ENCODE data around the gene PPP1R14B. TPM values are rescaled to one million over a fixed set of nuclear protein-coding genes. Genes with fewer than 3 reads are reported as not detected.

The PPP1R14B gene
- total RNA-seq, 2 experiments from 2014 or later, result 238 to 242 TPM

GRCh38 chr11:64233913-64234586 lies 12.7 kb downstream of the PPP1R14B start, which contains the start of gene VEGFB:
VEGFB (plus strand) TSS chr11:64234584; CDS start chr11:64234834, 250 bp downstream.
- Mint-ChIP-seq H3K9me3 (no peaks in the 10 kb centered on the region), H3K27me3 (no peaks in the 10 kb centered on the region), H3K27ac (peak within 1 kb of the TSS; percentile 35), H3K4me1 (ENCODE audit: low read depth) (peaks cover 30% of the 10 kb centered on the region), H3K36me3 (peaks cover 6% of the 10 kb centered on the region), H3K4me3 (peak within 1 kb of the TSS; percentile 83)
- peak; percentile 74 for DNase-seq
- intact Hi-C loops (cut with micrococcal nuclease), result no loop called here
- ChIA-PET POLR2A (interaction anchor here (0.5 kb wide), 1 partner anchor 13 kb away, joined by 3 read pairs; the partner anchor contains the start of gene PPP1R14B), CTCF (interaction anchor here (0.7 to 3.4 kb wide), 4 partner anchors 8 to 67 kb away, joined by 3 to 14 read pairs (median 4); partner anchors contain the start of genes CATSPERZ, NUDT22 and TRPT1)

GRCh38 chr11:64232967-64233315 lies 13.8 kb downstream of the PPP1R14B start:
- no peak for DNase-seq
- intact Hi-C loops (cut with micrococcal nuclease), result no loop called here
- Mint-ChIP-seq H3K27me3 (no peaks in the 10 kb centered on the region), H3K36me3 (peaks cover 6% of the 10 kb centered on the region), H3K4me3 (no peak overlapping the region), H3K27ac (no peak overlapping the region), H3K9me3 (no peaks in the 10 kb centered on the region), H3K4me1 (ENCODE audit: low read depth) (peaks cover 32% of the 10 kb centered on the region)
- ChIA-PET CTCF (interaction anchor here (0.7 to 3.4 kb wide), 4 partner anchors 19 to 46 kb away, joined by 3 to 14 read pairs (median 3); no protein-coding TSS in a partner anchor), POLR2A (interaction anchor here (1.6 to 2.0 kb wide), 2 partner anchors 8 to 26 kb away, joined by 5 to 10 read pairs; partner anchors contain the start of genes FERMT3 and FKBP2)

GRCh38 chr11:64232182-64232966 lies 14.4 kb downstream of the PPP1R14B start:
- Mint-ChIP-seq H3K4me1 (ENCODE audit: low read depth) (peaks cover 36% of the 10 kb centered on the region), H3K36me3 (peaks cover 8% of the 10 kb centered on the region), H3K27ac (no peak overlapping the region), H3K9me3 (no peaks in the 10 kb centered on the region), H3K27me3 (no peaks in the 10 kb centered on the region), H3K4me3 (peak overlapping the region; percentile 79)
- intact Hi-C loops (cut with micrococcal nuclease), result no loop called here
- ChIA-PET POLR2A (interaction anchor here (1.6 to 2.0 kb wide), 2 partner anchors 9 to 25 kb away, joined by 5 to 10 read pairs; partner anchors contain the start of genes FERMT3 and FKBP2), CTCF (interaction anchor here (0.7 to 3.4 kb wide), 5 partner anchors 20 to 232 kb away, joined by 3 to 14 read pairs (median 3); no protein-coding TSS in a partner anchor)
- no peak for DNase-seq

GRCh38 chr11:64231546-64231945 lies 15.2 kb downstream of the PPP1R14B start:
- no peak for DNase-seq
- Mint-ChIP-seq H3K36me3 (peaks cover 7% of the 10 kb centered on the region), H3K9me3 (no peaks in the 10 kb centered on the region), H3K4me3 (peak overlapping the region; percentile 79), H3K27ac (no peak overlapping the region), H3K4me1 (ENCODE audit: low read depth) (peaks cover 40% of the 10 kb centered on the region), H3K27me3 (no peaks in the 10 kb centered on the region)
- CTCF ChIA-PET, result interaction anchor here (0.8 kb wide), 1 partner anchor 231 kb away, joined by 3 read pairs; no protein-coding TSS in a partner anchor
- intact Hi-C loops (cut with micrococcal nuclease), result no loop called here
- POLR2A ChIA-PET, result interaction anchor here (2.0 kb wide), 1 partner anchor 25 kb away, joined by 10 read pairs; the partner anchor contains the start of gene FERMT3

GRCh38 chr11:64230985-64231365 lies 15.8 kb downstream of the PPP1R14B start:
- POLR2A ChIA-PET, result no interaction called here
- DNase-seq, result no peak

GRCh38 chr11:64230171-64230984 lies 16.4 kb downstream of the PPP1R14B start, which contains the start of gene DNAJC4:
DNAJC4 (plus strand) TSS chr11:64230548; CDS start chr11:64230855, 307 bp downstream.
- CTCF ChIA-PET, result no interaction called here

More at GRCh38 chr11:64230985-64231365, 15.8 kb downstream of the PPP1R14B start:
- peaks cover 38% of the 10 kb centered on the region for H3K4me1 Mint-ChIP-seq (ENCODE audit: low read depth)
- H3K27me3 Mint-ChIP-seq, result no peaks in the 10 kb centered on the region
- intact Hi-C loops (cut with micrococcal nuclease), result loop anchor here (1.0 kb wide), 2 partner anchors 10 to 24 kb away; partner anchors contain the start of gene FKBP2
- H3K27ac Mint-ChIP-seq, result peak overlapping the region; percentile 80
- H3K9me3 Mint-ChIP-seq, result no peaks in the 10 kb centered on the region
- H3K4me3 Mint-ChIP-seq, result peak overlapping the region; percentile 79
- peaks cover 7% of the 10 kb centered on the region for H3K36me3 Mint-ChIP-seq
- CTCF ChIA-PET, result no interaction called here

GRCh38 chr11:64229744-64230170 lies 17.0 kb downstream of the PPP1R14B start:
- CTCF ChIA-PET, result no interaction called here
- Mint-ChIP-seq H3K9me3 (no peaks in the 10 kb centered on the region), H3K4me3 (peak overlapping the region; percentile 79), H3K4me1 (ENCODE audit: low read depth) (peaks cover 33% of the 10 kb centered on the region), H3K27ac (peak overlapping the region; percentile 80), H3K36me3 (peaks cover 5% of the 10 kb centered on the region), H3K27me3 (no peaks in the 10 kb centered on the region)
- POLR2A ChIA-PET, result no interaction called here
- no peak for DNase-seq
- intact Hi-C loops (cut with micrococcal nuclease), result loop anchor here (1.0 kb wide), 2 partner anchors 12 to 22 kb away; partner anchors contain the start of gene FKBP2

More at GRCh38 chr11:64230171-64230984, 16.4 kb downstream of the PPP1R14B start, which contains the start of gene DNAJC4:
- intact Hi-C loops (cut with micrococcal nuclease), result loop anchor here (1.0 kb wide), 2 partner anchors 11 to 23 kb away; partner anchors contain the start of gene FKBP2
- Mint-ChIP-seq H3K4me1 (ENCODE audit: low read depth) (peaks cover 33% of the 10 kb centered on the region), H3K36me3 (peaks cover 7% of the 10 kb centered on the region), H3K4me3 (peak within 1 kb of the TSS; percentile 79), H3K9me3 (no peaks in the 10 kb centered on the region), H3K27ac (peak within 1 kb of the TSS; percentile 80), H3K27me3 (no peaks in the 10 kb centered on the region)
- DNase-seq, result peak; percentile 92
- POLR2A ChIA-PET, result no interaction called here

GRCh38 chr11:64229090-64229743 lies 17.5 kb downstream of the PPP1R14B start:
- peaks cover 34% of the 10 kb centered on the region for H3K4me1 Mint-ChIP-seq (ENCODE audit: low read depth)

GRCh38 chr11:64227405-64227956 lies 19.3 kb downstream of the PPP1R14B start:
- CTCF ChIA-PET, result interaction anchor here (1.0 to 5.2 kb wide), 5 partner anchors 21 to 76 kb away, joined by 3 to 38 read pairs (median 5); partner anchors contain the start of genes CATSPERZ, ESRRA and FERMT3
- intact Hi-C loops (cut with micrococcal nuclease), result no loop called here
- Mint-ChIP-seq H3K27ac (peak overlapping the region; percentile 84), H3K4me1 (ENCODE audit: low read depth) (peaks cover 37% of the 10 kb centered on the region), H3K27me3 (no peaks in the 10 kb centered on the region), H3K9me3 (no peaks in the 10 kb centered on the region), H3K4me3 (peak overlapping the region; percentile 88), H3K36me3 (peaks cover 5% of the 10 kb centered on the region)
- no peak for DNase-seq
- POLR2A ChIA-PET, result interaction anchor here (0.7 to 5.4 kb wide), 8 partner anchors 10 to 42 kb away, joined by 3 to 66 read pairs (median 8); partner anchors contain the start of genes FERMT3, PPP1R14B and STIP1

More at GRCh38 chr11:64229090-64229743, 17.5 kb downstream of the PPP1R14B start:
- CTCF ChIA-PET, result interaction anchor here (1.2 kb wide), 1 partner anchor 75 kb away, joined by 3 read pairs; no protein-coding TSS in a partner anchor
- H3K27ac Mint-ChIP-seq, result peak overlapping the region; percentile 28
- POLR2A ChIA-PET, result no interaction called here
- peak overlapping the region; percentile 39 for H3K4me3 Mint-ChIP-seq
- no peaks in the 10 kb centered on the region for H3K27me3 Mint-ChIP-seq
- no peak for DNase-seq
- no peaks in the 10 kb centered on the region for H3K9me3 Mint-ChIP-seq
- H3K36me3 Mint-ChIP-seq, result peaks cover 5% of the 10 kb centered on the region
- intact Hi-C loops (cut with micrococcal nuclease), result no loop called here

GRCh38 chr11:64226507-64227051 lies 20.2 kb downstream of the PPP1R14B start:
- Mint-ChIP-seq H3K9me3 (no peaks in the 10 kb centered on the region), H3K4me1 (ENCODE audit: low read depth) (peaks cover 31% of the 10 kb centered on the region), H3K4me3 (peak overlapping the region; percentile 88), H3K36me3 (peaks cover 5% of the 10 kb centered on the region), H3K27me3 (no peaks in the 10 kb centered on the region), H3K27ac (peak overlapping the region; percentile 84)
- intact Hi-C loops (cut with micrococcal nuclease), result loop anchor here (1.0 kb wide), 3 partner anchors 14 to 41 kb away; no protein-coding TSS in a partner anchor
- peak; percentile 81 for DNase-seq
- CTCF ChIA-PET, result interaction anchor here (0.7 to 5.2 kb wide), 17 partner anchors 7 to 462 kb away, joined by 3 to 38 read pairs (median 3); partner anchors contain the start of genes CATSPERZ, ESRRA, FERMT3 and FKBP2
- POLR2A ChIA-PET, result interaction anchor here (0.7 to 5.4 kb wide), 12 partner anchors 9 to 91 kb away, joined by 3 to 66 read pairs (median 6); partner anchors contain the start of genes BAD, FERMT3, FKBP2 and PPP1R14B

All from activated CD4-positive, alpha-beta memory T cell treated with anti-CD3 and anti-CD28 coated beads for 36 hours (primary cell).